NCI-H1417 (cell line): Measurements from ENCODE around the gene PGAP3.

ENCODE experiments used
- DNase-seq, 3 experiments: peaks; one replicate each; lab custom pipeline; 2025; lab: John Stamatoyannopoulos, UW

The PGAP3 gene

GRCh38 chr17:39660397-39661385, 27.2 kb downstream of the PGAP3 start:
- DNase-seq, result no peak

GRCh38 chr17:39660011-39660360, 27.9 kb downstream of the PGAP3 start:
- no peak for DNase-seq

GRCh38 chr17:39659279-39660010, 28.4 kb downstream of the PGAP3 start:
- DNase-seq, result no peak

- no peak for DNase-seq
Measured at GRCh38 chr17:39658760-39659159, 29.1 kb downstream of the PGAP3 start.

- DNase-seq, result no peak
Measured at GRCh38 chr17:39658346-39658745, 29.5 kb downstream of the PGAP3 start.

GRCh38 chr17:39655105-39655504, 32.8 kb downstream of the PGAP3 start:
- no peak for DNase-seq

- peak; percentile 10 to 59 (median 49) for DNase-seq
Measured at GRCh38 chr17:39653662-39654331, 34.1 kb downstream of the PGAP3 start.

- DNase-seq, result no peak
Measured at GRCh38 chr17:39653316-39653661, 34.6 kb downstream of the PGAP3 start.

- peak in 1 of 3 experiments; percentile 20 for DNase-seq
Measured at GRCh38 chr17:39652587-39653315, 35.1 kb downstream of the PGAP3 start.

- no peak for DNase-seq
Measured at GRCh38 chr17:39651923-39652586, 35.8 kb downstream of the PGAP3 start.

- no peak for DNase-seq
Measured at GRCh38 chr17:39650121-39650579, 37.7 kb downstream of the PGAP3 start.

- no peak for DNase-seq
Measured at GRCh38 chr17:39648616-39649366, 39.1 kb downstream of the PGAP3 start.

- no peak for DNase-seq
Measured at GRCh38 chr17:39647256-39647655, 40.6 kb downstream of the PGAP3 start.

- no peak for DNase-seq
Measured at GRCh38 chr17:39643271-39643670, 44.6 kb downstream of the PGAP3 start.

GRCh38 chr17:39642291-39643074, 45.4 kb downstream of the PGAP3 start:
- DNase-seq, result no peak

GRCh38 chr17:39641883-39642282, 46.0 kb downstream of the PGAP3 start:
- no peak for DNase-seq

- no peak for DNase-seq
Measured at GRCh38 chr17:39641097-39641496, 46.8 kb downstream of the PGAP3 start.

- DNase-seq, result no peak
Measured at GRCh38 chr17:39640591-39641031, 47.2 kb downstream of the PGAP3 start.
